Stimulated activated CD8-positive, alpha-beta memory T cell treated with anti-CD3 and anti-CD28 coated beads, Interleukin-15, amount 100 ng/mL, for 1 hour (primary cell): Measurements from ENCODE around the gene TMF1.
A peak's percentile ranks its signal among the peaks of the same experiment; 100 is the strongest.

Experiments used
- DNase-seq: peaks from one replicate; pipeline ENCODE4 v3.0.0-alpha.2; 2020; ENCODE audit warnings: low read depth

Gene TMF1

GRCh38 chr3:69051756-69052471 is at the start of gene TMF1:
Gene TMF1 (minus strand): TSS chr3:69052333. CDS start chr3:69052086, 247 bp downstream.
- DNase-seq, result peak; percentile 97

- DNase-seq, result no peak
Measured at GRCh38 chr3:69099576-69099975, 47.4 kb upstream of the TMF1 start.

GRCh38 chr3:69097407-69098086 is 45.4 kb upstream of the TMF1 start:
- no peak for DNase-seq

GRCh38 chr3:69096299-69096698 is 44.2 kb upstream of the TMF1 start:
- no peak for DNase-seq

GRCh38 chr3:69095636-69096035 is 43.5 kb upstream of the TMF1 start:
- DNase-seq, result no peak

GRCh38 chr3:69094467-69095205 is 42.5 kb upstream of the TMF1 start:
- DNase-seq, result no peak

- DNase-seq, result no peak
Measured at GRCh38 chr3:69092030-69092516, 39.9 kb upstream of the TMF1 start.

- DNase-seq, result no peak
Measured at GRCh38 chr3:69091389-69092029, 39.4 kb upstream of the TMF1 start.

GRCh38 chr3:69090021-69090420 is 37.9 kb upstream of the TMF1 start:
- no peak for DNase-seq

- no peak for DNase-seq
Measured at GRCh38 chr3:69088063-69088462, 35.9 kb upstream of the TMF1 start.

- DNase-seq, result no peak
Measured at GRCh38 chr3:69087030-69087791, 35.1 kb upstream of the TMF1 start.

GRCh38 chr3:69085833-69086722 is 33.9 kb upstream of the TMF1 start:
- peak; percentile 51 for DNase-seq

- DNase-seq, result no peak
Measured at GRCh38 chr3:69085168-69085832, 33.2 kb upstream of the TMF1 start.

- peak; percentile 78 for DNase-seq
Measured at GRCh38 chr3:69084326-69085167, 32.4 kb upstream of the TMF1 start, which contains the start of gene ARL6IP5. Gene ARL6IP5 (plus strand): TSS chr3:69084937. CDS start chr3:69085048, 111 bp downstream.

GRCh38 chr3:69082805-69083204 is 30.7 kb upstream of the TMF1 start:
- no peak for DNase-seq

- no peak for DNase-seq
Measured at GRCh38 chr3:69082361-69082760, 30.2 kb upstream of the TMF1 start.

- no peak for DNase-seq
Measured at GRCh38 chr3:69081583-69082262, 29.6 kb upstream of the TMF1 start.

- peak; percentile 89 for DNase-seq
Measured at GRCh38 chr3:69080233-69080920, 28.2 kb upstream of the TMF1 start, which contains the start of gene UBA3. Gene UBA3 (minus strand): TSS chr3:69080365. CDS start chr3:69080353, 12 bp downstream.
